GM18861 (cell line): ENCODE results near the gene GALNT10.

Source experiments
- ATAC-seq: cut with Tn5 transposase; IDR thresholded peaks from one replicate; pipeline ENCODE4 v1.9.1; 2021; ENCODE audit not compliant: unreplicated experiment

The GALNT10 gene

GRCh38 chr5:154461531-154461930 is 271.0 kb downstream of the GALNT10 start:
- ATAC-seq = no peak

- ATAC-seq = no peak
Observed at GRCh38 chr5:154464438-154464837, 273.9 kb downstream of the GALNT10 start.

DNA sequence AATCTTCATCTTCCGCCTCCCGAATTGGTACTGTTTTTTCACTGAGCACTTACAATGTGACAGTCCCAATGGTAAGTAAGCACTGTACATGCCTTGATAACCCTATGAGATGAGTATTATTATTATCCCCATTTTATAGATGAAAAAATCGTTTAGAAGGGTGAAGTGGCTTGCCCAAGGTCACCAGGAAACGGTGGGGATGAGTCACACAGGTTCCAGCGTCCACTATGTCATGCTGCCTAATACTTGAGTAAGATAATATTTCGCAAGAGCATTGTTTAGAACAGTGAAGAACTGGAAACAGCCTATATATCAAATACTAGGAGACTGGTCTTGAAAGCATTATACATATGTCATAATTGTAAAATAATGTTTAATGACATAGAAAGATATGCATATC is 274.6 kb downstream of the GALNT10 start:
- ATAC-seq = no peak

DNA sequence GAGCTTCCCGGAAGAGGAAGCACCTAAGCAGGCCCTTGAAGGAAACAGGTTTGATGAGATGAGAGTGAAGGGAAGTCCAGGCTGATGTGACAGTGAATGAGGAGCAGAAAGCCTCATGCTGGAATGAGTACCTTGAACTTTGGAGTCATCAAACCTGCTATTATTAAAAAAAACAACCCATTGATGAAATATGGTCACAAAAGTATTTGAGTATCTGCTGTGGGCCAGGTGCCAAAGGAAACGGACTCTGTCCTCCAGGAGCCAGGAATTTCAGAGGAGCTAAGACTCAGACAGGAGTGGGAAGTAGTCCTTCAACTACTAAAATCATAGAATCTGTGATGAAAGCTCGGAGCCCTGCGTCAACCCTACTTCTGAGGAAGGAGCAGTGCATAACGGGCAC is 275.6 kb downstream of the GALNT10 start:
- ATAC-seq = no peak

- ATAC-seq = no peak
Observed at GRCh38 chr5:154466671-154467070, 276.1 kb downstream of the GALNT10 start.

DNA sequence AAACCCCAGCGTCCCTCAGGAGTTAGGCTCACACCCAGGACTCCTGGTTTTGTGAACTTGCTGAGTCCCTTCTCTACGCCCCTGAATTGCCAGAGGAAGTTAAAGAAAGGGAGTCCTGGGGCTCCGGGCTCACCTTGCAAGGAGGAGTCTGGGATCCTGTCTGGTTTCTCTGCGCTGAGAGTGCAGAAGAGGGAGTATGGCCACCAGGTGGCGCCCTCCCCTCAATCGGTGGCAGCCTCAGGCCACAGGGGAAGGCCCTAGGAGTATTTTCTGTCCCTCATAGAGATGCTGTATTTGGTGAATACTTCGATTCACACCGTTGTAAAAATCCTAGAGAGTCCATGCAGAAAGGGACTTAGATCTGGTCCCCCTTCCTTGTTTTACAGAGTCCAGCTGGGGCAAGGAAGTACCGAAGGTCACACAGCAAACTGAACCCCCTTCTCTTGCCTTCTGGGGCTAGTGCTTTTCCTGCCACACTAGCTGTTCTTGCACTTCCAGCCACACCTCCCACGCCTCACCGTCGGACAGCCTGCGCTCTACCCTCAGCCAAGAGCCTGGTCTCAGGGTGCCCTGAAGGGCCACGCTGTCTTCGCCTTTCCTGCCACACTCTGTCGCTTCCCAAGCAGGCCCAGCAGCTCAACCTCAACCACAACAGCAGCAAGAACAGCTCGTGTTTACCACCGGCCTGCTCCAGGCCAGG is 277.3 kb downstream of the GALNT10 start:
- peak; percentile 93 for ATAC-seq

DNA sequence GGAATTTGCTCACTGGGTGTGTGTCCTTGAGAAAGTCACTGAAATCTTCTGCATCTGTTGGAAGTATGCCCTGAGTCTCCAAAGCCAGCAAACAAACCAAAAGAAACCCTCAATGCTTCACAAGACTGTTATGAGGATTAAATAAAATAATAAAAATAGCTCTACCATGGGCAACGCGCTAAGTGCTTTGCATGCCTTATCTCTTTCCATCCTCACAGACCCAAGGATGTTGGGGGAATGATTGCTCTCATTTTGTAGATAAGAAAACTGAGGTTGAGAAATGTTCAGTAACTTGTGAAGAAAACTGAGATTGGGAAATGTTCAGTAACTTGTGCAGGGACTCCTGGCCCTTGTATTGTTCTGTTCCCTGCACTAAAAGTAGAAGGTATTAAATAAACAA is 279.6 kb downstream of the GALNT10 start:
- no peak for ATAC-seq
